IMR-90 (cell line): Measurements from ENCODE around the gene NOS1. TPM values are rescaled to one million over a fixed set of nuclear protein-coding genes. Genes with fewer than 3 reads are reported as not detected.

Experiments used
- ATAC-seq: fragments of 200-7000 bp; cut with Tn5 transposase; 2 replicates; pipeline ENCODE4 v1.9.1; 2020; ENCODE audit warnings: low read depth, mild to moderate bottlenecking, moderate library complexity
- BruUV-seq: library from RNA; stranded (reverse); fragments of 400-500 nt; replicated peaks from 2 replicates; lab custom pipeline; 2021; lab: Mats Ljungman, UMichigan
- CTCF ChIA-PET: fragments of 300-600 bp; formaldehyde crosslinking; extraction: SDS; loops from one replicate; lab custom pipeline; 2021; ENCODE audit warnings: antibody characterized with exemption; lab: Yijun Ruan, JAX
- POLR2A ChIA-PET: fragments of 300-600 bp; sonication (Branson Sonifier 250); formaldehyde crosslinking; loops from one replicate; lab custom pipeline; 2022; ENCODE audit warnings: antibody characterized with exemption; ENCODE audit not compliant: unreplicated experiment; lab: Charles Lee
- DNase-seq: peaks from one replicate; pipeline ENCODE4 v3.0.0; 2013
- H2AFZ ChIP-seq: replicated peaks from 2 replicates; pipeline ENCODE3; 2013; ENCODE audit warnings: low read length, mild to moderate bottlenecking; ENCODE audit not compliant: poor library complexity
- H2AK5ac ChIP-seq: 2 replicates; pipeline ENCODE4 v1.6.1; 2013; ENCODE audit warnings: low read depth, low read length, inconsistent platforms
- H2AK9ac ChIP-seq: replicated peaks from 2 replicates; pipeline ENCODE3; 2013; ENCODE audit warnings: mild to moderate bottlenecking, low read depth, low read length, moderate library complexity; ENCODE audit not compliant: poor library complexity
- H2BK120ac ChIP-seq: 2 replicates; pipeline ENCODE4 v1.6.1; 2013; ENCODE audit warnings: low read depth, low read length, inconsistent platforms
- H2BK15ac ChIP-seq: 3 replicates; pipeline ENCODE4 v1.6.1; 2013; ENCODE audit warnings: low read depth, low read length, inconsistent platforms
- H2BK20ac ChIP-seq: 2 replicates; pipeline ENCODE4 v1.6.1; 2013; ENCODE audit warnings: low read depth, mild to moderate bottlenecking, inconsistent platforms, low read length, moderate library complexity
- H2BK5ac ChIP-seq: 2 replicates; pipeline ENCODE4 v1.6.1; 2013; ENCODE audit warnings: mild to moderate bottlenecking, low read depth, low read length, inconsistent platforms; ENCODE audit not compliant: poor library complexity, severe bottlenecking
- H3K14ac ChIP-seq: replicated peaks from 2 replicates; pipeline ENCODE4 v1.6.1; 2013; ENCODE audit warnings: low read depth, low read length, inconsistent platforms
- H3K18ac ChIP-seq: 2 replicates; pipeline ENCODE4 v1.6.1; 2013; ENCODE audit warnings: low read depth, low read length, control low read depth
- H3K23ac ChIP-seq: 2 replicates; pipeline ENCODE4 v1.6.1; 2013; ENCODE audit warnings: low read depth, low read length, inconsistent platforms
- H3K27ac ChIP-seq: 2 replicates; pipeline ENCODE4 v1.5.1; 2013; ENCODE audit warnings: mild to moderate bottlenecking, control low read depth, low read length; ENCODE audit not compliant: insufficient read depth
- H3K27me3 ChIP-seq: 2 replicates; pipeline ENCODE4 v1.6.1; 2013; ENCODE audit warnings: low read length; ENCODE audit not compliant: control insufficient read depth, insufficient read depth
- H3K36me3 ChIP-seq: 2 replicates; pipeline ENCODE4 v1.6.1; 2013; ENCODE audit warnings: low read length, mixed read lengths; ENCODE audit not compliant: control insufficient read depth, insufficient read depth
- H3K4ac ChIP-seq: 2 replicates; pipeline ENCODE4 v1.6.1; 2013; ENCODE audit warnings: low read depth, low read length, inconsistent platforms
- H3K4me1 ChIP-seq: 2 replicates; pipeline ENCODE4 v1.6.1; 2013; ENCODE audit warnings: low read length, mixed read lengths; ENCODE audit not compliant: control insufficient read depth, insufficient read depth
- H3K4me2 ChIP-seq: 2 replicates; pipeline ENCODE4 v1.6.1; 2013; ENCODE audit warnings: low read depth, mild to moderate bottlenecking, control low read depth, low read length, moderate library complexity
- H3K4me3 ChIP-seq: 2 replicates; pipeline ENCODE4 v1.5.1; 2013; ENCODE audit warnings: low read depth, mild to moderate bottlenecking, control low read depth, low read length, moderate library complexity; ENCODE audit not compliant: insufficient read depth
- H3K56ac ChIP-seq: 2 replicates; pipeline ENCODE4 v1.6.1; 2013; ENCODE audit warnings: low read length, inconsistent platforms; ENCODE audit not compliant: insufficient read depth; ENCODE audit errors: extremely low read depth
- H3K79me1 ChIP-seq, 2 experiments: 2 replicates each; pipeline ENCODE4 v1.6.1; 2013; ENCODE audit warnings: low read length in 2 of 2, inconsistent platforms in 1 of 2, low read depth in 1 of 2
- H3K9ac ChIP-seq: 2 replicates; pipeline ENCODE4 v1.6.1; 2013; ENCODE audit warnings: low read depth, low read length, control low read depth
- H3K9me1 ChIP-seq: 2 replicates; pipeline ENCODE4 v1.6.1; 2013; ENCODE audit warnings: low read length, inconsistent platforms; ENCODE audit not compliant: insufficient read depth
- H3K9me3 ChIP-seq: 2 replicates; pipeline ENCODE4 v1.6.1; 2013; ENCODE audit warnings: low read length; ENCODE audit not compliant: control insufficient read depth, insufficient read depth
- H4K20me1 ChIP-seq: 2 replicates; pipeline ENCODE4 v1.6.1; 2013; ENCODE audit warnings: low read length, inconsistent platforms; ENCODE audit not compliant: insufficient read depth
- H4K5ac ChIP-seq: 2 replicates; pipeline ENCODE4 v1.6.1; 2013; ENCODE audit warnings: mild to moderate bottlenecking, low read depth, low read length, control low read depth
- H4K8ac ChIP-seq, 2 experiments: 2 replicates each; pipeline ENCODE4 v1.6.1; 2013; ENCODE audit warnings: low read depth in 2 of 2, low read length in 2 of 2, control low read depth in 1 of 2, inconsistent platforms in 1 of 2
- H4K91ac ChIP-seq: 2 replicates; pipeline ENCODE4 v1.6.1; 2013; ENCODE audit warnings: low read depth, low read length, inconsistent platforms; ENCODE audit not compliant: insufficient read depth
- FOS ChIP-seq: fragments of 150-350 bp; IDR thresholded peaks from 2 replicates; pipeline ENCODE4 v1.6.1; 2016; ENCODE audit warnings: low read depth, low read length
- WGBS, 2 experiments: methylation state at CpG; one replicate each; pipeline versions ENCODE4 v1.1.5 to v1.1.7; 2013; ENCODE audit warnings: missing lambda C conversion rate in 2 of 2; ENCODE audit not compliant: insufficient read length in 1 of 2; ENCODE audit errors: extremely low coverage in 2 of 2; 5-methylcytosine and 5-hydroxymethylcytosine counted together
- dilution Hi-C: fragments of 300-500 bp; cut with HindIII; formaldehyde crosslinking; loops from one replicate; pipeline ENCODE4 v1.14.3; 2018; ENCODE audit warnings: low sequenced_read_pairs; ENCODE audit not compliant: unreplicated experiment
- in situ Hi-C: fragments of 300-500 bp; cut with MboI; formaldehyde crosslinking; loops from 3 replicates; pipeline ENCODE4 v1.14.3; 2019; ENCODE audit warnings: low sequenced_read_pairs, inconsistent platforms, mixed read lengths
- intact Hi-C: fragments of 100-400 bp; cut with micrococcal nuclease; formaldehyde crosslinking; loops from 2 replicates; pipeline ENCODE4 v1.10.0; 2022
- polyA plus RNA-seq, 3 experiments: library from polyadenylated mRNA; depleted of rRNA; stranded (reverse); fragments of >200 nt; gene quantifications; 2 replicates each; pipeline ENCODE4 v1.2.3, GENCODE V29; 2012; ENCODE audit warnings: low replicate concordance in 1 of 3
- total RNA-seq: library from RNA; depleted of rRNA; stranded (reverse); fragments of >200 nt; gene quantifications from 2 replicates; pipeline ENCODE4 v1.2.3, GENCODE V29; 2012

NOS1 gene
- total and polyA plus RNA-seq, 2 of the 4 experiments (the other 2 are of a cell fraction): 0.09 TPM; not detected in 1

GRCh38 chr12:117334051-117334450 is 27.4 kb downstream of the NOS1 start:
- no peak overlapping the region for H2BK20ac ChIP-seq
- H2BK5ac ChIP-seq: no peak overlapping the region
- no peak overlapping the region for H3K56ac ChIP-seq
- H4K20me1 ChIP-seq: no peaks in the 10 kb centered on the region
- ATAC-seq (no peak), DNase-seq (no peak)
- ChIA-PET CTCF (no interaction called here), POLR2A (no interaction called here)
- H3K9me1 ChIP-seq: no peaks in the 10 kb centered on the region
- no peak overlapping the region for H3K14ac ChIP-seq
- no peak overlapping the region for H2BK120ac ChIP-seq
- no peak overlapping the region for H2AK5ac ChIP-seq
- no peaks in the 10 kb centered on the region for H3K4me1 ChIP-seq
- no peak overlapping the region for H4K8ac ChIP-seq
- no peak overlapping the region for H4K5ac ChIP-seq
- intact Hi-C loops: no loop called here
- no peak overlapping the region for H2AFZ ChIP-seq
- H3K23ac ChIP-seq: no peak overlapping the region
- no peak overlapping the region for H2AK9ac ChIP-seq
- BruUV-seq: no TSS peak
- H2BK15ac ChIP-seq: no peak overlapping the region
- no peak overlapping the region for H3K27ac ChIP-seq
- no peak overlapping the region for H4K91ac ChIP-seq
- no peaks in the 10 kb centered on the region for H3K36me3 ChIP-seq
- no peak overlapping the region for H3K18ac ChIP-seq
- H3K4me2 ChIP-seq: no peak overlapping the region
- dilution Hi-C loops: no loop called here
- H3K27me3 ChIP-seq: no peaks in the 10 kb centered on the region
- no peak overlapping the region for H3K9ac ChIP-seq
- no peak for TF ChIP-seq FOS
- peaks cover 20% of the 10 kb centered on the region for H3K9me3 ChIP-seq
- no peaks in the 10 kb centered on the region for H3K79me1 ChIP-seq
- H3K4ac ChIP-seq: no peak overlapping the region
- in situ Hi-C loops: no loop called here
- 60% methylated on average over 1 of the region's 3 CpGs; no CpG with 5 or more reads in 1 of the 2 experiments for WGBS, 2 experiments
- no peak overlapping the region for H3K4me3 ChIP-seq
